ENCODE results near the gene FOXD1.
"Not testable (repeated sequence)": the region's sequence is repeated elsewhere in the genome, so short reads cannot be mapped to it uniquely, and the experiment has no call there.

The FOXD1 gene
- 0 to 0.23 (median 0.05) reads per million in 18 experiments for total RNA-seq

DNA sequence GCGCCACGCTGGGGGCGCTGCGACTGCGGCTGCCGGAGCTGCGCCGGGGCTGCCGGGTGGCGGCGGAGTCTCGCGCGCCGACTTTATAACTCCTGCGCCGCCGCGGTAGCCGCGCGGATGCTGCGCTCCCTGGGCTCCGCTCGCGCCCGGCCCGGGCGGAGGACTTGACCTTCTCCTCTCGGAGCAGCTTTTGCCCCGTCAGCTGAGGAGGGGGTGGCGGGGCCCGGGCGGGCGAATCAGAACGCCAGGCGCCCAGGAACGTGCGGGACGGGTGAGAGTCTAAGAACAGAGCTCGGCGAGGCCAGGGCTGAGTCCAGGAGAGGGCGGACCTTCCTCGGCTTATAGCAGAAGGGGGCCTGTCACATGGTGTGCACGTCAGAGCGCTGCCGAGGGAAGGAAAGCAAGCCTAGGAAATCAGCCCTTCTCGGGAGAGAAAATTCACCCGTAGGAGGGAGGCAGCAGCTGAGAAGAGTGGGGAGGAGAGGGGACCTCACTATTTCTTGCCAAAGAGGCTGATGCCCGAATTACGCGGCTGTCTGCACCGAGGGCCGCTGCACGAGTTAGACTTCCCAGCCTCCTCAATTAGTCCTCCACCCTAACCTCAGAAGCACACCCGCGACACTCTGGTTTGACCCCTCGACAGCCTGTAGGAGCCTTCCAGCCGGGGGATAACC is at the start of gene FOXD1:
Gene FOXD1, minus strand, starts transcription at position 315 of the 674 bp plus-strand sequence. CDS start 415 bp downstream, outside the sequence.
- peak; percentile 17 to 40 for DNase-seq

- no peak for DNase-seq
These were observed 49.0 kb upstream of the FOXD1 start for GRCh38 chr5:73497497-73498056.

DNA sequence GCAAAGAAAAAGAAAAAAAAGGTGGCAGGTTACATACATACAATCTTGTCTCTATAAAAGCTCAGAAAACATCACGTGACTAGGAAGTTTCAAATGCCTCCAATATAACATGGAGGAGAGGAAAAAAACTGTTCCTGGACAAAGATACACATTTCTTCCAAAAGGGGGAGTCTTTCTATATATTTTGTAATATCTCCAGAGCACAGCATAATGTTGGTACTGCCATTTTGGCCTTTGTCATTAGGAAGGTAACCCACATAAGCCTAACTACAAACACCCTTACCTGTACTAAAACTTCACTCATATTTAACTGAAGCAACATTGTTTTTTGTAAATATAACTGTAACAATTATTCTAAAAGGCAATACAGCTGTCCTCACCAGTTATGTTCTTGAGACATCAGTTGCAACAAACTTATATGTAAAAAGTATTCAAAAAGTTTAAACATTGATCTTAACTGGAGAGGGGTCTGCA is 48.4 kb upstream of the FOXD1 start:
- DNase-seq: peak; percentile 4 to 52

GRCh38 chr5:73495772-73496335 is 47.3 kb upstream of the FOXD1 start:
- DNase-seq: no peak

DNA sequence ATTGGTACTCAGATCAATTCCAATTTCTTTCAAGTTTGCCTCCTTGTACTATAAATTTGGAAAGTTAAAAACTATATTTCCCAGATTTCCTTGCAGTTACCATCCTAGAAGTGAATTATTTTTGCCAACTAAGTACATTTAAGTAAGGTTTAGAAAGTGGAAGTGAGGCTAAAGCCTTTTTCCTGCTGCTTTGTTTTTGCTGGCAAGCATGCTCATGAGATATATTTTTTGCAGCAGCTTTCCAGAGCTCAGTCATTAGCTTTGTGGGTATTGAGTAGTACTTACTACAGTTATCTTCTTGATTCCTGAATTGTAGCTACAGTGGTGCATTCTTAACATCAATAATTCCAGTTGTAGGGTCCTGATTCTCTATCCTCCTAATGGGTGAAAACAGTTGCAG is 46.1 kb upstream of the FOXD1 start:
- DNase-seq: no peak

DNA sequence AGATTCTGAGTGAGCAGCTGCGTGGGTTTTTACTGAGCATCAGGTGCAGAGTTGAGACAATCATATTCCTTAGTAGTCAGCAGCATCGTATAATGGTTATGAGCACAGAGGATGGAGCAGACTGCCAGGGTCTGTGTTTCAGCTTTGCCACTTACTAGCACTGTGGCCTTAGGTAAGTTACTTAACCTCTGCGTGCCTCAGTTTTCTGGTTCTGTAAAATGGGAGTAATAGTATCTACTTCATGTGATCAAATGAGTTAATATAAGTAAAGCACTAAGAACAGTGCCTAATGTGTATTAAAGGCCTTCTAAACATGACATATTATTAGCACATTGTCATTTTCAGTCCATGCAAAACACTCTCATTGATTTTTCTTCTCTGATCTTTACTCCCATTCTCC is 44.8 kb upstream of the FOXD1 start:
- DNase-seq: no peak

GRCh38 chr5:73491155-73491554 is 42.6 kb upstream of the FOXD1 start:
- DNase-seq: no peak

DNA sequence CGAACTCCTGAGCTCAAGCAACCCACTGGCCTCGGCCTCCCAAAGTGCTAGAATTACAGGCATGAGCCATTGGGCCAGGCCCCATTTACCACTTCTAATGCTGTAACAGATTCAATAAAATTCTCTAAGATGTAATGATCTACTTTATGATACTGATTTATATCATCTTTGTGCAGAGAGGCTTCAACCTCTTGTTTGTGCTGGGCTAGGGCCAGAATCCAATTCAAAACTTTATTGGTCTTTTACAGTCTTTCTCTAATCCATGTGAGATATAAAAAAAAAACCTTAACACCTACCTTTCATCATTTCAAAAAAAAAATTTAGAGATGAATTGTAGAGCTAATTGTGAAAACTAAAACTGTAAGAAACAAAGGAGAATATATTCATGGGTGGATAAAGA is 41.5 kb upstream of the FOXD1 start:
- DNase-seq: no peak

DNA sequence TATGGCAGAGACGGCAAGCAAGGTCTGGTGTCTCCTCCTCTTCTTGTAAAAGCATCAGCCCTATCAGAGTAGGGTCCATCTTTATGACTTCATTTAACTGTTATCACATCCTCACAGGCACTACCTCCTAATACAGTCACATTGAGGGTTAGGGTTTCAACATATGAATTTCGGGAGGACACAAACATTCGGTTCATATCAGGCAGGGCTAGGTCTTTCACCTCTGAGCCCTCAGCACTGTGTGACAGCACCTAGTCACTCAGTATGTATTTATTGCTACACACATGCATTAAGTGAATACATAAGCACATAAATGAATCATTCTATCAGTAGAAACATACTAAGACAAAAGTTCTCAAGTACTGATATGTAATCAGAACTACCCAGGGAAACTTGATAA is 40.2 kb upstream of the FOXD1 start:
- DNase-seq: no peak

GRCh38 chr5:73487815-73488214 is 39.2 kb upstream of the FOXD1 start:
- DNase-seq: no peak

DNA sequence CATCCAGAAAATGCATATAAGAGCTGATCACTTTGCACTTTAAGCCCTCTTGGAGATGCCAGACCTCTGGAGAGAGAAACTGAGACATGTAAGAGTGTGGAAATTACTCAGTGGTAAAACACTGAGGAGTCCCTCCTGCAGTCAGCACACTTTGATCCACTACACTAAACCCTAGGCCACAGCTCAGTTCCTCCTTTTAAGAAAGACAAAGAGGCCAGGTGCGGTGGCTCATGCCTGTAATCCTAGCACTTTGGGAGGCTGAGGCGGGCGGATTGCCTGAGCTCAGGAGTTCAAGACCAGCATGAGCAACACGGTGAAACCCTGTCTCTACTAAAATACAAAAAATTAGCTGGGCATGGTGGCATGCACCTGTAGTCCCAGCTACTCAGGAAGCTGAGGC is 38.7 kb upstream of the FOXD1 start:
- DNase-seq: not testable (repeated sequence)

DNA sequence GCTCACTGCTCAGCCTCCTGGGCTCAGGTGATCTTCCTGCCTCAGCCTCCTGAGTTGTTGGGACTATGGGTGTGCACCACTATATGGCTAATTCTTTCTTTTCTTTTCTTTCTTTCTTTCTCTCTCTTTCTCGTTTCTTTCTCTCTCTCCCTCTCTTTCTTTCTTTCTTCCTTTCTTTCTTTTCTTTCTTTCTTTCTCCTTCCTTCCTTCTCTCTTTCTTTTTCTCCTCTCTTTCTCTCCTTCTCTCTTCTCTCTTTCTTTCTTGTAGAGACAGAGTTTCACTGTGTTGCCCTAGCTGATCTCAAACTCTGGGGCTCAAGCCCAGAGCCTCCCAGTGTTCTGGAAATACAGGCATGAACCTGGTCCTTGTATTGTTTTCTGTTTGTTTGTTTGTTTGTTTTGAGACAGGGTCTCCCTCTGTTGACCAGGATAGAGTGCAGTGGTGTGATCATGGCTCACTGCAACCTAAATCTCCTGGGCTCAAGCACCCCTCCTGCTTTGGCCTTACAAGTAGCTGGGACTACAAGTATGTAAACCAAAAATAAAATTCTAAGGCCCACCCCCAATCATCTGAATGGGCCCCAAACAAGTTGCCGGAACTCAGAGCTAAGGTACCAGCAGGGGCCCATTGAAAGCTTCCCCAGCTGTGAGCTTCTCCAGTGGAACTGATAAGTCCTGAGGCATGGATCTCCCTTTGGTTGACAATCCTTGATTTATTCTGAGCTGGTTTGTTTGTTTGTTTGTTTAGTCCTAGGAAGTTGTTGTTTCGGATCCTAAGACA is 37.7 kb upstream of the FOXD1 start:
- no peak for DNase-seq

- DNase-seq: no peak
These were observed 37.1 kb upstream of the FOXD1 start for GRCh38 chr5:73485715-73486114.

DNA sequence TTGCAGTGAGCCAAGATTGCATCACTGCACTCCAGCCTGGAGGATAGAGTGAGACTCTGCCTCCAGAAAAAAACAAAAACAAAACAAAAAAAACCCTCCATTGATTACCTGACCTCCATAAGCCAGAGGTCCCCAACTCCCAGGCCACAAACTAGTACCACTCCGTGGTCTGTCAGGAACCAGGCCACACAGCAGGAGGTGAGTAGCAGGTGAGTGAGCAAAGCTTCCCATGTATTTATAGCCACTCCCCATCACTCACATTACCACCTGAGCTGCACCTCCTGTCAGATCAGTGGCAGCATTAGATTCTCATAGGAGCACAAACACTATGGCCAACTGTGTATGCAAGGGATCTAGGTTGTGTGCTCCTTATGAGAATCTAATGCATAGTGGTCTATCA is 35.9 kb upstream of the FOXD1 start:
- DNase-seq: no peak

GRCh38 chr5:73483676-73484075 is 35.1 kb upstream of the FOXD1 start:
- no peak for DNase-seq

GRCh38 chr5:73482383-73483136 is 34.0 kb upstream of the FOXD1 start:
- DNase-seq: no peak

- DNase-seq: no peak
These were observed 31.9 kb upstream of the FOXD1 start for GRCh38 chr5:73480500-73480899.

DNA sequence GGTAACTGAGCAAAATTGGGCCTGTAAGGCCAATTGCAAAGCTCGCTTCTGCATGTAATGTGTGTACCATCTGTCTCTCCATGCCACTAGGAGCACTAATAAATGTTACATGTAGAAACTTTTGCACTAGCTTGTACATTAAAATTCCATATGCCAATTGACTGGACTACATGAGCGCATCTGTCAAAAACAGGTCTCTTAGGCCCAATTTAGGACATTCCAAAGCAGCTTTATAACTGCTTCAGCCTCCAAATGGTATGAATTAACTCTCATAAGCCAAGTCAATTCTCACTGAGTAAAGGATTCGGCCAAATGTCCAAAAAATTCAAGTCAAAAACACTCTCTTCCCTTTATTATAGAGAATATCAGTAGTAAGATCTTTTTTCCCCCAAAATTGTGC is 23.5 kb upstream of the FOXD1 start:
- no peak for DNase-seq

GRCh38 chr5:73471654-73472053 is 23.1 kb upstream of the FOXD1 start:
- DNase-seq: no peak

GRCh38 chr5:73469878-73470277 is 21.3 kb upstream of the FOXD1 start:
- no peak for DNase-seq

- not testable (repeated sequence) for DNase-seq
These were observed 20.1 kb upstream of the FOXD1 start for GRCh38 chr5:73468638-73469037.

DNA sequence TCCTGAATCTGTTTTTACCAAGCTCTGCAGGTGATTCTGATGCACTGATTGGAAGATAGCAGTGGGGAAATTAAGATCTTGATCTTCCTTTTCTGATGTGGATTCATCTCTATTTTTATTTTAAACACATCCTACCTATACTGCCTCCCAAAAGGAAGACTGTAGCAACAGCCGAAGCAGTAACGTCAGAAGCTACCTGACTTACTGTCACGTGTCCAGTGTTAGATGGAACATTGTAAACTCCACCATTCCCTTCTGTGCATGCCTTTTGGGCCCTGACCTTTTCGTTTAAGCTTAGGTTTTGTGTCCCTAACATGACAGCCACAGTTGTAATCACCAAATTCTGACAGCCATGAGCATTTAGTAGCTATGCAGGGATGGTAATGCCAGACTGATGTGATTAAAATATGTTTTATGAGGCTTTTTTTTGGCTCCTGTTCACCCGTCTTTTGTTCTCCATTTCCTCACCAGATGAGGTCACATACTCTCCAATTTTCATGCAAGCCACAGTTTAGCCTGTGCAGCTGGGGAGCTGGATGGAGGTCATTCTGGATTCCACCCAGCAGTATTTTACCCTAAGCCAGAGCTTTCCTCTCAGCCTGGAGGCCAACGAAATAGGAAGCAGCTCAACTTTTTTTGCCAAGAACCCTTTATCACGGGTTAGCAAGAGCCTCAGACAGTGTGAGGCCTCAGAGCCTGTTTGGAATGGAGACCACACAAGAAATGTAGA is 15.6 kb upstream of the FOXD1 start:
- DNase-seq: no peak
